Panc1 (cell line): Measurements from ENCODE around the gene ANK3. TPM values are rescaled to one million over a fixed set of nuclear protein-coding genes. Genes with fewer than 3 reads are reported as not detected.

Source experiments
- ATAC-seq: fragments of 200-7000 bp; cut with Tn5 transposase; 2 replicates; pipeline ENCODE4 v1.9.1; 2020; ENCODE audit warnings: mild to moderate bottlenecking, moderate library complexity
- BruUV-seq: library from RNA; stranded (reverse); fragments of 400-500 nt; replicated peaks from 2 replicates; lab custom pipeline; 2021; lab: Mats Ljungman, UMichigan
- CTCF ChIA-PET: fragments of 300-600 bp; sonication (Branson Sonifier 250); formaldehyde crosslinking; loops from one replicate; lab custom pipeline; 2022; ENCODE audit warnings: antibody characterized with exemption; lab: Charles Lee
- POLR2A ChIA-PET: fragments of 300-600 bp; sonication (Branson Sonifier 250); formaldehyde crosslinking; loops from one replicate; lab custom pipeline; 2022; ENCODE audit warnings: antibody characterized with exemption; lab: Charles Lee
- DNase-seq: peaks from one replicate; pipeline ENCODE4 v3.0.0-alpha.2; 2010; ENCODE audit warnings: low read depth, low spot score
- H3K27ac ChIP-seq: 2 replicates; pipeline ENCODE4 v1.5.1; 2011; ENCODE audit warnings: mild to moderate bottlenecking, low read length, inconsistent platforms
- H3K27me3 ChIP-seq: fragments of 200-500 bp; sonication (Bioruptor generic); 2 replicates; pipeline ENCODE4 v1.6.0; 2014; ENCODE audit warnings: low read length, inconsistent platforms; ENCODE audit not compliant: control insufficient read depth, insufficient read depth
- H3K36me3 ChIP-seq: fragments of 200-500 bp; sonication (Bioruptor generic); 2 replicates; pipeline ENCODE4 v1.5.1; 2014; ENCODE audit warnings: inconsistent platforms, mild to moderate bottlenecking, low read length, moderate library complexity; ENCODE audit not compliant: control insufficient read depth, insufficient read depth
- H3K4me1 ChIP-seq: 2 replicates; pipeline ENCODE4 v1.5.1; 2011; ENCODE audit warnings: inconsistent platforms, mild to moderate bottlenecking, low read length, moderate library complexity; ENCODE audit not compliant: control insufficient read depth, insufficient read depth
- H3K4me3 ChIP-seq, 2 experiments: 2 replicates each; pipeline ENCODE4 v1.5.1; 2011 to 2012; ENCODE audit warnings: low read depth in 2 of 2, low read length in 2 of 2, mild to moderate bottlenecking in 2 of 2, inconsistent platforms in 1 of 2, moderate library complexity in 1 of 2
- H3K9me3 ChIP-seq: fragments of 200-500 bp; sonication (Bioruptor generic); 2 replicates; pipeline ENCODE4 v1.5.1; 2014; ENCODE audit warnings: low read depth, mild to moderate bottlenecking, inconsistent platforms, low read length, moderate library complexity; ENCODE audit not compliant: control insufficient read depth, insufficient read depth
- CTCF ChIP-seq: fragments of 450-650 bp; IDR thresholded peaks from 2 replicates; pipeline ENCODE4 v1.5.1; 2017; ENCODE audit warnings: mild to moderate bottlenecking
- POLR2AphosphoS5 ChIP-seq: IDR thresholded peaks from 2 replicates; pipeline ENCODE4 v1.6.1; 2012; ENCODE audit warnings: mild to moderate bottlenecking, low read depth, low read length, moderate library complexity
- REST ChIP-seq, 2 experiments: IDR thresholded peaks; 2 replicates each; pipeline ENCODE4 v1.6.1; 2011 to 2012; ENCODE audit warnings: low read depth in 2 of 2, control low read depth in 1 of 2, low read length in 1 of 2, mild to moderate bottlenecking in 1 of 2, moderate library complexity in 1 of 2; ENCODE audit not compliant: insufficient read depth in 1 of 2
- SIN3A ChIP-seq: IDR thresholded peaks from 2 replicates; pipeline ENCODE4 v1.6.1; 2012; ENCODE audit warnings: low read depth, mild to moderate bottlenecking, low read length, moderate library complexity, borderline replicate concordance; ENCODE audit not compliant: insufficient read depth
- TCF7L2 ChIP-seq: IDR thresholded peaks from 2 replicates; pipeline ENCODE4 v1.6.1; 2011; ENCODE audit warnings: mild to moderate bottlenecking, low read depth, low read length, inconsistent platforms
- in situ Hi-C: cut with HindIII; loops from 2 replicates; pipeline ENCODE4 v1.10.0; 2016; ENCODE audit warnings: low sequenced_read_pairs, low pct_unique_long_range_greater_than_20kb
- intact Hi-C: fragments of 100-400 bp; cut with micrococcal nuclease; formaldehyde crosslinking; loops from one replicate; pipeline ENCODE4 v1.10.0; 2022; ENCODE audit not compliant: unreplicated experiment
- total RNA-seq: library from RNA; stranded (reverse); gene quantifications from one replicate; pipeline ENCODE4 v1.2.1, GENCODE V29; 2021; ENCODE audit not compliant: unreplicated experiment

Gene ANK3
- total RNA-seq, 1 experiment from 2014 or later, result 2.5 TPM

GRCh38 chr10:59977486-59977885 lies 412.2 kb downstream of the ANK3 start:
- intact Hi-C loops, result loop anchor here (2.0 to 10.0 kb wide), 2 partner anchors 57 to 71 kb away; partner anchors contain the start of gene CCDC6
- DNase-seq (no peak), ATAC-seq (no peak)
- in situ Hi-C loops, result no loop called here
- Histone ChIP-seq H3K27me3 (no peaks in the 10 kb centered on the region), H3K4me1 (no peaks in the 10 kb centered on the region), H3K9me3 (no peaks in the 10 kb centered on the region), H3K36me3 (no peaks in the 10 kb centered on the region), H3K27ac (no peak overlapping the region), H3K4me3 (no peak overlapping the region)
- CTCF ChIA-PET, result no interaction called here
- no TSS peak for BruUV-seq
- POLR2A ChIA-PET, result interaction anchor here (0.6 kb wide), 1 partner anchor 143 kb away, joined by 3 read pairs; no protein-coding TSS in a partner anchor
- TF ChIP-seq POLR2AphosphoS5 (no peak), SIN3A (no peak), TCF7L2 (no peak), REST (IDR thresholded peaks at IDR 0.05; ENCODE audit: insufficient read depth in 1 of 2, low read depth in 2 of 2, low read length in 1 of 2) (no peak), CTCF (no peak)

GRCh38 chr10:59976909-59977308 lies 412.8 kb downstream of the ANK3 start:
- H3K27ac ChIP-seq, result no peak overlapping the region
- in situ Hi-C loops, result no loop called here
- H3K4me1 ChIP-seq, result no peaks in the 10 kb centered on the region
- H3K4me3 ChIP-seq, result no peak overlapping the region
- no TSS peak for BruUV-seq
- no peak for DNase-seq
- no peak for ATAC-seq
- no peaks in the 10 kb centered on the region for H3K27me3 ChIP-seq
- ChIA-PET CTCF (interaction anchor here (0.6 kb wide), 1 partner anchor 70 kb away, joined by 3 read pairs; no protein-coding TSS in a partner anchor), POLR2A (interaction anchor here (0.6 kb wide), 1 partner anchor 144 kb away, joined by 3 read pairs; no protein-coding TSS in a partner anchor)
- no peaks in the 10 kb centered on the region for H3K9me3 ChIP-seq
- intact Hi-C loops, result loop anchor here (2.0 to 10.0 kb wide), 2 partner anchors 58 to 70 kb away; partner anchors contain the start of gene CCDC6
- no peak for TF ChIP-seq POLR2AphosphoS5
- no peak for TF ChIP-seq SIN3A
- no peak for TF ChIP-seq CTCF
- TF ChIP-seq TCF7L2, result no peak
- no peak for TF ChIP-seq REST (IDR thresholded peaks at IDR 0.05; ENCODE audit: insufficient read depth in 1 of 2, low read depth in 2 of 2, low read length in 1 of 2)
- no peaks in the 10 kb centered on the region for H3K36me3 ChIP-seq
